NCI-H2029 treated with DMSO at 0.1 percent for 48 hours (cell line): Measurements from ENCODE around the gene ADI1.
"Not testable (repeated sequence)": the region's sequence is repeated elsewhere in the genome, so short reads cannot be mapped to it uniquely, and the experiment has no call there.

Experiments
- DNase-seq: peaks from one replicate; lab custom pipeline; 2025; lab: John Stamatoyannopoulos, UW

ADI1 gene

DNA sequence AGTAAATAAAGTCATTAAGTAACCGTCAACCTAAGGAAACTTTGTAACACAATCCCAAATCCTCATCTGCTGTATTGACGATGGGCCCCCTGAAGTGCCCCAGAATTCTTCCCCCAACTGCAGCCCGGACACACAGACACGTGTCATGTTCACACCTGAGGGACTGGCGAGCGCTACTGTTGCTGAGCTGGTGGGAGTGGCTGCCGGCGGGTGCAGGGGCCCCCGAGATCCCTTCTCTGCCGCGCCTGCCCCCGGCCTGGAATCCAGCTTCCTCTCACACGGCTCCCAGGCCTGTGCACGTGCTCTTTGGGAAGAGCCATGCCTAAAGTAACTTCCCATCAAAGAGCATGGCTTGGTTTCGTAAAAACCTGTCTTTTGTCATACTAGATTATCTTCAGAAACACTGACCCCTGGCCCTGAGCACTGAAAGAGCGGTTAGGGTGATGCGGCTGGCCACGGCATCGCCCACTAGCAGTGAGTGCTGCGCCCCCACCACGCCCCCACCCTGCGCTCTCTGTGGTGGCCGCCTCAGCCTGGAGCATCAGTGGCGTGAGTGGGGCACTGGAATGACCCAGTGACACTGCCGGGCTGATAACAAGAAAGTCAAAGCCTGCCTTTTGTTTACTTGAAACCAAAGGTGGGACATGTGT lies 56.0 kb downstream of the ADI1 start:
- DNase-seq = no peak

DNA sequence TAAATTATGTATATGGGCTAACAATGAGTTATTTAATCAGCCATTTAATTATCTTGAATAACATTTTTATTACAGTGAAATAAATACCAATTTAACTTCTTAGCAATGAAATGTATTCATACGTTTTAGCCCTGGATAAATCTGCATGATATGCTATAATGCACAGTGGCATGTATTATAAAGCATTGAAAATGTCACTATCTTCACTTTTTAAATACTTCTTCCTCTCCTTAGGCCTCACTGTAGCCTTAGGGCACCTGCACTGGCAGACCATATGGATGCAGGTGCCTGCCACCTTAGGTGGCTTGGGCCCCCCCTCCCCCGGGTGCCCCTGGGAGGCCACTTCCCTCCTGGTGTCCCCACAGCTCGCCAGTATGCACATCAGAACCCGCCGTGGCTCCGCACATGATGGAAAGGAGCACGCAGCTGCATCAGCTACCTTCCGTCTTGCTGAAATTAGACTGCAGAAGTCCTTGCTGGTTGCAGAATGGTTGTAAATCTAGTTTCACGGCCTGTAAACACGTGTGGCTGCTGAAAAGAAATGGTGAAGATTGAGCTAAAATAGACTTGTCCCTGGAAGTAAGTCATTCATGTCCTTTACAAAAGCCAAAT lies 56.7 kb downstream of the ADI1 start:
- DNase-seq = no peak

DNA sequence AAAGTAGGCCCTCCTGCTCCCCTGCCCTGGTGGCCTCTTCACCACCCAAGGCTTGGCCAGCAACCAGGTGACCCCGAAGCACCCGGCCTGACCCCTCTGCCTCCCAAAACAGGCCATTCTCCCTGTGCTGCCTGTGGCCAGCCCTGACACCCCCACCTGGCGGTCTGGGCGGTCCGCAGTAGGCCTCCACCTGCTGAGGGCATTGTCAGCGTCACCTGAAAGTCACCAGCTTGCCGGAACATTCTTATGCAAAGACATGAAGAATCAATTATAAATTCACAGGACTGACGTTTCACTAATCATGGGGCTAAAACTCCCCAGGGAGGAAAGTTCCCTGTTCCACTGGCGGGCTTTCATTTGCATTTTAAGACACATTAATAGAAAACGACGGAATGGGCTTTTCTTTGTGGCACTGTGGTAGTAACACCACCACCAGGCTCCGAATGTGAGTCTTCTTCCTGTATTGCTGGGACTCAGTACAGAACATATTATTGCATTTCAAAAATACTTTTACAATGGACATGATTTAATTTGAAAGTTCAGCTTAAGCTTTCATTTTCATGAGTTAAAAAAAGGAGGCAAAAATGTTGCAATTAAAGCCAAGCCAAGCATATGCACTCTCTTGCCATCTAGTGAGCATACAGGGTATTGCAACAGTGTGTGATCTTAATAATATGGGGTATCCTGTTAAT lies 57.4 kb downstream of the ADI1 start:
- DNase-seq = peak; percentile 42

DNA sequence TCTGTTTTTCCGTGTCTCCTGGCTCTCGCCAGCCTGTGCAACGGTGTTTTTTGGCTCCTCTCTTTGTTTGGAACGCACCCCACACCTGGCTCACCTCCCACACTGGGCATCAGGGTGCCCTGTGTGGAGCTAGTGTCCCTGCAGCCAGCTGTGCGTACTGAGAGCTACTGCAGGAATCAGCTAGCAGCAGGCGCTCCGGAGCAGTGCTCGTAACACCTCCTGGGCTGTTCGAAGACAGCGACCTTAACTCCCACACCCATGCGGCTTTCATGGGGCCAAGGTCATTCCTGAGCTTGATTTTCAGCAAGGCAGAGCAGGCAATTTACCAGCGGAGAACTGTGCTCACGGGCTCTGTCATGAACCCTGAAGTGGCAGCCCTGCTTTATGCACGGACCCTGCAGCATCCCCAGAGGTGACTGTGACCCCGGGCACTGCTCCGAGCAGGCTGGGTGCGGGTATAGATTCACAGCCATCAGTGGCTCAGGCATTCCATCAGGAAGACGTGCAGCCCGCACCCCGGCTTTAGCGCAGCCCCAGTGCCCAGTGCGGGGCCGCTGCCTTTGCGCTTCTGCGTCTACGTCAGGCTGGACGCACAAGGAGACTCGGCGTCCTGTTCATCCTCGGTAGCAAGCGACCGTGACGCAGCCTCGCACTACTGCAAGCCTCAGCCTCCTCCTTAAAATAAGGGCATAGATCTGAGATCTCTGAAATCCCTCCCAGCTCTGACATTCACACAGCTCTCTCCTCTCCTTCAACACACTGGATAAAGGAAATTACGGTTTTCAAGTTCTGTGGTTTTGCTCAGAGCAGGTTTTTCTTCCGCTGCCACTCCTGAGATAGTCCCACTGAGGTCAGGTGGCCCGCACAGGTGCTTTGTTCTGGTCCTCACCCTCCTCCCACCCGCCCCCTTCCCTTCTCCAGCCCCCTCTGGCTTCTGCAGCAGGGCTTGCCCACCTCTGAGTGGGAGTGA lies 58.2 kb downstream of the ADI1 start:
- DNase-seq = no peak

DNA sequence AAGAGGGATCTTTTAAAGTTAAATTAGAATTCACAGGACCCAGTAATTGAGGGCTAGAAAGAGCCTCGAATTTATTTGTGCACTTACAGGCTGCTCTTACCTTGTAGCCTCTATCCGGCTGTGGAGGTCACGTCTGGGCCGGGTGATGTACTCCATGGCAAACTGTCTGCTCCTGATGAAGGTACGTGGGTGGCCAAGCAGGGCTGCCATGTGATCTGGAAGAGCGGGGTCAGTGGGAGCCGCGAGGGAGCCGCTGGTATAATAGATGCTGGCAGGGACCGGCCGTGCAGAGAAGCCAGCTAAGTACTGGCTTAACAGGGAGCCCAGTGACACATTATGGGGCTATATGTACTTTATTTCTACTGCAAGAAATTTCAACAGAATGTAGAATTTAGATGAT lies 59.2 kb downstream of the ADI1 start:
- DNase-seq = no peak

DNA sequence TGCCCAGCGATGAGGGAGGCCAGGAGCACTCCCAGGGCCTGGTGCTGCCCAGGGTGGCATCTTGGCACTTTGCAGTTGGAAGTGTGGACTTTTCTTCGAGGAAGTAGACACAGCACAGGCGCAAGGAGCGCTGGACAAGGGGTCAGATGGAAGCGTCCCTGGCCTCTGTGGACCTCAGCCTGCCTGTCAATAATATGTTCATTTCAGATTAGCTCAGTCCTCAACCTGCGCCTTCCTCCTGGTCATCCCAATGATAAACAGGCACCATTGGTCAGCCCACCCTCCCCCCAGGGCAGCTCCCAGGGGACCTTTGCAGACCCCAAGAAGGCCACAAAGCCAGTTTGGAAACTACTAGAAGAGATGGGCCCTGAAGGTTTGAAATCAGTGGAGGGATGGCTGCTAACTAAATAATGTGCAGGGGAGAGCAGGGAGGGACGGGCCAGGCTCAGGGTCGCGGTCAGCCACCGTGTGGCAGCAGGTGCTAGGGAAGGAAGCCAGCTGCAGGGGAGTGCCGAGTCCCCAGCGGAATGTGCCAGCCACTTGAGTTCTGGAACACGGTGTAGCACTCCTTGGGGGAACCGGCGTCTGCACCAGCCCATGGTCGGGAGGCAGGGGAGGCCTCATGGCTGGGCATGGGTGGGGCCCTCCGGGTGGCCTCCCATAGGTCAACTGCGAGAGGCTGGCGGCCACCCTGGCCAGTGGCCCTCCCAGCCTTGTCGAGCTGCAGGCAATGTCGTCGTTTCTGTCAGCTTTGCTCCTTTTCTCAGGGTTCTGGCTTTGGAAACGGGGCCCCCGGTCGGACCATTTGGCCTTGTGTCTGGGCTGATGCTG lies 59.9 kb downstream of the ADI1 start:
- no peak for DNase-seq

DNA sequence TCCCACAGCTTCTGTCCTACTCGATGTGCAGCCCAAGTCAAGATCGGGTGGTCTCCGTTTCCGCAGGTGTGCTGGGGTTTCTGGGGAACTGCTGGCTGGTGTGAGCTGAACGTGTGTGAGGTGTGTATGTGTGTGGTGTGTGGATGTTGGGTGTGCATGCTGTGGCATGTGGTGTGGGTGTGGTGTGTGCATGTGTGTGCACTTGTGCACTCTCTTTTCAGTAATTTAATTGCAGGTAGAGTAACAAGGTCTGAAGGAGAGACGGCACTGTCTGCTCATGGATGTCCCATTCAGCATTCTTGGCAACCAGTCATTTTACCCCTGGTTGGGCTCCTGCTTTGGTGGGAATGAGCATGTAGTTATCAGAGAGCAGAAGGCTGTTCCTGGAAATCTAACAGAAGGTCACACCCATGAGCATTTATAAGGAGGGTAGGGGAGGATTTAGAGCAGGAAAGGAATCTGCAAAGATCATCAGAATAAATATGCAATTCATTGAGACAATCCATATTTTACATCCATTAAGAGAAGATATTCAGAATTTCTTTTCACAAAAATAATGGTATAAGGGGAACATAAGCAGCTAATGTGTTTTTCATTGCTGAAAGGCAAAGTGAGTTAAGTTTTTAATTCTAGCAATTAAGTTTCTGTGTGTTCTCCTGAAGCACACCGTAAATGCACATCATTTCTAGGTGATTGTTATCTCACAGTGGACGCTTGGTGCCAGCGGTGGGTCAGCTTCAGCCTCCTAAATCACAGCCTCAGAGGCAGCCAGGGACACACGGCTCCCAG lies 60.7 kb downstream of the ADI1 start:
- no peak for DNase-seq

DNA sequence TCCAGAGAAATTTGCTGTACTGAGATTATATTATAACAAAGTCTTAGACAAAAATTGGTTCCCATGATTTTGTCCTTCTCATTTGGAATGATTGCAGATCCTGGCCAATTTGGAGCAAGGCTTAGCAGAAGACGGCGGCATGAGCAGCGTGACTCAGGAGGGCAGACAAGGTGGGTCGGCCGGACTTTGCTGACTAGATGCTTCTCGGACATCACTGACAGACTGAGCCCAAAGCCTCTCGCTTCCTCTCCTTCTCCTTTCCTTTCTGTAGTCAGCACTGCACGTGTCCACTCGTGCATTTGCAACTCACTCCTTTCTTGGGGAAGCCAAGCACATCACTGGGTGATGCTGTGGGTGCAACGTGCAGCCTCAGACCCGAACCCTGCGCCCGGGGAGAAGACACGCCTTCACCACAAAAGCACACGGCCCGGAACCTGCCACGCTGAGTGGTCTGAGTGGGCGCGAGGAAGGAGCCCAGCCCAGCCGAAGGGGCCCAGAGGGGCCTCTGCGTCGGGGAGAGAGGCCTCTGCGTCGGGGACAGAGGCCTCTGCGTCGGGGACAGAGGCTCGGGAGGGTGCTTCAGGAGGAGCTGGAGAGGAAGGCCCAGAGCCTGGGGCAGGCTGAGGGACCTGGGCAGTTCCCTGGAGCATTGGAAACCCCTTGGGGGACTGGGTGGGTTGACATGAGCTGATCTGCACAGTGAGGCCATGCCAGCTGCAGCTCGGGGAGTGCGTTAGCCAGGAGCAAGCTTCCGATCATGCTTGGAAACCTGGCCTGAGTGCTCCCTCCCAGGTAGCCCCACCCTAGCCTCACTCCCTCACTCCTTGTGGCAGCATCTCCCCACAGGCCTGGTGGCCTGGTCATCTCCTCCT lies 61.6 kb downstream of the ADI1 start:
- DNase-seq = no peak

DNA sequence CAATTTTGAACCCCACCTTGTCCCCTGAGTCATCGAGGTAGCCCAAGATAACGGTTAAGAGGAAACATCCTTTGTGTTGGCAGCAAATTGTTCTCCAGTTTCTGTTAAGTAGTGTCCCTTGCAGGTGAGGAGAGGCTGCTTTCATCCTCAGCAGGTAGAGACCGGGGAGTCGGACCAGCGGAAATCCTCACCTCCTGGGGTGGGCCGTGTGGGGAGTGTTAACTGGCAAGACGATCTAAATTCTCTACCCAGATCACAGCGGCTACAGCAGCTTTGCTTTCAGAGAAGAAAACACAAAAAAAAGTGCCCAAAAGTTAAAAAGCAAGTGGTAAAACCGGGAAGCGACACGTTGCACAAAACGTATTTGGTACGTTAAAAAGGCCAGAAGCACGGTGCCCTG lies 63.2 kb downstream of the ADI1 start:
- no peak for DNase-seq

DNA sequence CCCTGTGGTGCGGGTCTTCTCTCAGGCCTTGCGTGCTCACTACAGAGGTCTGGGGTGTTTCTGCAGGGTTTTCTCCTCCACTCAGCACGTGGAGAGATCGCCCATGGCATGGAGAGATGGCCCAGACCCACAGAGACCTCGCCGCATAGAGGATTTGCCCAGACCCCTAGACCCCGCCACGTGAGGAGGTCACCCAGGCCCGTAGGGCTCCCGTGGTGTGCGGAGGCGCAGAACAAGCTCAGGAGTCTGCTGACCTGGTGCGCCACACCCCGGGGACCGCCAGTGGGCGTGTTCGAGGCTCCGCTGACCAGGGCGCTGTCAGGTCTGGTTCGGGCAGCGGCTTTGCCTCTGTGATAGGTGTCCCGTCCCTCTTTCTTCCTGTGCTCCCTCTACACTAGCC lies 64.5 kb downstream of the ADI1 start:
- DNase-seq = no peak

DNA sequence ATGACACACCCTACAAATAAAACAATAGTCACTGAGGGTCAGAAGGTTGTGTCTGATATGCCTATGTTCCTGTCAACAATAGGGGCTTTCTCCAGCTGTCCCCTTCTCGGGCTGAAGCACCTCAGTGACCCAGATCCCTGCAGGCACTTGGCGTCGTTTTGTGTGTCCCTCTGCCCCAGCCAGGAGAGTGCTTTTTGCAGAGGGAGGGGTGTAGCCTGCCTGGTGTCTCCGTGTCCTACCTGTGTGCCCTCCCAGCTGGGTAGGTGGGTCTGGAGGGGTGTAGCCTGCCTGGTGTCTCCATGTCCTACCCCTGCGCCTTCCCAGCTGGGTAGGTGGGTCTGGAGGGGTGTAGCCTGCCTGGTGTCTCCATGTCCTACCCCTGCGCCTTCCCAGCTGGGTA lies 65.3 kb downstream of the ADI1 start:
- not testable (repeated sequence) for DNase-seq

DNA sequence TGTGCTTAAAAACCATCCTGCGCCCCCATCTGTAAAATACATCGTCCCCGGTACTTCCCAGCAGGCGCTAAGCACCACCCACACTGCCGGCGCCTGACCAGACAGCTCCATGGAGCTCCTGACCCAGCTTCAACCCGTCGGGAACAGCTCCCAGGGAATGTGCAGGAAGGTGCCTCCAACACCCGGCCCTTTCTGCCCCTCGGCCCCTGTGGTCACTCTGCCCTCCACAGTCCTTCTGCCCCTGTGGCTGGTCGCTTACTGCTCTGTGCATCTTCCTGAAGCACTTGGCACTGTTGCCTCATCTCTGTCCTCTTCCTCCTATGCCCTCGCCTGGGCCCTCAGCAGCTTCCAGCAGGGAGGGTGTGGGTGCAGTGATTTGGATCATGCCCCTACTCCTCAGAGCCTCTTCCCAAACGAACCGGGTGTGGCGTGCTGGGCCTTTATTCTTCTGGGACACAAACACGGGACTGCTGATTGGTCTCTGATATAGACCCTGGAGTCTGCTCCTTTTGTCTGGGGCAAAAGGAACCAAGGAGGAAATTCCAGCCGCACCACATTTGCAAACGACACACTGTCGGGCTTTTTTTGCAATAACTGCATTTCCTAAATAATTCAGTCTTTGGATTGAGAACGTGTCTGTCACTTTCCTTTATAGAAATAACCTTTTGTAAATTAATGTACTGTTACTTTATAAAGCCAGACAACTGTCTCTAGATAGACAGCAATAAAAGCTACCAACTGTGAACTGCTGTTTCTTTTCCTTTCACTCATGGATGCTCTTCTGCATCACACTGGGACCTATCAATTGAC lies 65.9 kb downstream of the ADI1 start:
- DNase-seq = no peak

DNA sequence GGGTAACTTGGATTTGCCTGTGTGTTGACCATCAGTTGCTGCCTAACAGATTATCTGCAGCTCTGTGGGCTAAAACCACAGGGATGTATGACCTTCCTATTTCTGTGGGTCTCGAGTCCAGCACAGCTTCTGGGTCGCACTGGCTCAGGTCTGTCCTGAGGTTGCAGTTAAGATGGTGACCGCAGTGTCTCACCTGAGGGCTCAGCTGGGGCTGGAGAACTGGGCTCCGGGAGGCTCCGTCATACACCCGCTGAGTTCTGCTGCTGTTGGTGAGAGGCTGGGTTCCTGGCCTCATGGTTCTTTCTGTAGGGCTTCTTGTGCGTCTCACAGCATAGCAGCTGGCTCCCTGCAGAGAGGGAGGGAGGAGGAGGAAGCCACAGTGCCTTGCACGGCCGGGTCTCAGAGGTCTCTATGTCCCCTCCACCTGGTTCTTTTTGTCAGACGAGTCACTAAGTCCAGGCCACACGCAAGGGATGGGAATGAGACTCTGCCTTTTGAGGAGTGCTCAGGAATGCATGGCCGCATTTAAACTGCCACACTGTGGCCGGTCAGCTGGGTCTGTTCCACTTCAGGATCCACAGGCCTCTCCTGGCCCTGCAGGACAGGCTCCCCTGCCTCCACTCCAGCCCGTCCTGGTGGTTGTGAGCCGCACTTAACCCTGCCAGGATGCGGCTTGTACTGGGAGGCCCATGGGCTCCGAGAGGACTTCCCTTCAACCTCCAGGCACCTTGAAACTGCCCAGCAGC lies 67.2 kb downstream of the ADI1 start:
- DNase-seq = no peak

DNA sequence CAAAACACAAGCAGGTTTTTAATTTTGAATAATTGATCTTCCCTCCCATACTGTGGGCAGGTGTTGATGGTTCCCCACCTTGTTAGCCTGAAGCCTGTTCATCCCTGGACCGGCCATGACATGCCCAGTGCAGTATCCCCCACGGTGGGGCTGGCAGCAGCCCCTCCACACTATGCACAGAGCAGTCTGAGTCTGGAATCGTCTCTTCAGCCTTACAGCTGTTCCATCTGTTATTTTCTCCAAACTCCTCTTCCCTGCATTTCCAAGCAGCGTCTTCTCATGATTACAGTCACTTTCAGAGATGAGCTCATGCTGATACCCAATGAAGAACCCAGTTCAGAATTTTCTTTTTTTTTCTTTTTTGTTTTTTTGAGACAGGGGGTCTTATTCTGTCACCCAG lies 68.2 kb downstream of the ADI1 start:
- DNase-seq = no peak

DNA sequence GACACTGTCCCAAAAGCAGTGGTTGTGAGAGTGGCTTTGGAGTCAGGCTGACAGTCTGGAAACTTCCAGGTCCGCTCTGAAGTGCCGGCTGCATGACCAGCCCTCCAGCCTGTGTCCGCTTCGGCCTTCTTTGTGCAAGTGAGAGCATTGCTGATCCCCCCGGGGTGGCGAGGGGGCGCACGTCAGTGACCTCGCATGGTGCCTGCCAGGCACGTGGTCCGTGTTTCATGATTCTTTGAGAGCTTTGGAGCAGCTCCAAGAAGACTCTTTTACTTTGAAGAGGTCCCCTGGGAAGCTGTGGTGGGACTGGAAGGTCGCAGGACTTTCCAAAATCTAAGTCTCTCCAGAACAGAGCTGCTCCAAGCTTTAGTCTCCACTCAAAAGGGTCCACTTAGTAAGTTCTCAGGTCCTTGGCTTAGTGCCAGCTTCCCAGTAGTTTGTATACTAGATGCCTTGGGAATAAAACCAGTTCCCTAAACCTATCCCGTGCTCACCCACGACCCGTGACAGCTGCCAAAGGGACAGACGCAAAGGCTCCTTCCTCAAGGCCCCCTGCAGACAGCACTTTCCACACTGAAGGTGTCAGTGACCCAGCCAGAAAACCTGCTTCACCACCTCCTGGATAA lies 68.8 kb downstream of the ADI1 start:
- no peak for DNase-seq

DNA sequence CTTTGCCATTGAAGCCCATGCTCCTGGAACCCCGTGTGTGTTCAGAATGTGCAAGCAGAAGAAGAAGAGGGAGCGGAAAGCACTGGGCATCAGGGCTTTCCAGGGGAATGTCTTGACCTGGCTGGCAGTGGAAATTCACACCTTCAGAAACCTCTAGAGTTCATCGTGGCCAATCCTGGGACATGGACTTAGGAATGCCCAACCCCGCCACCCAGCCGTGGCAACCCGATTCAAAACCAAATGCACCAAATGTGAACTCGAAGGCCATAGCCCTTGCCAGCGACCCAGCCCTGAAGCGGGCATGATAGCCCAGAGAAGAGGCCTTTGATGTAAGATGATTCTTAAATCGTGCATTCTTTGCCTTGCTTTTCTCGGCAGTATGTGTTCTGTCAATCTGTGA lies 69.4 kb downstream of the ADI1 start:
- no peak for DNase-seq

DNA sequence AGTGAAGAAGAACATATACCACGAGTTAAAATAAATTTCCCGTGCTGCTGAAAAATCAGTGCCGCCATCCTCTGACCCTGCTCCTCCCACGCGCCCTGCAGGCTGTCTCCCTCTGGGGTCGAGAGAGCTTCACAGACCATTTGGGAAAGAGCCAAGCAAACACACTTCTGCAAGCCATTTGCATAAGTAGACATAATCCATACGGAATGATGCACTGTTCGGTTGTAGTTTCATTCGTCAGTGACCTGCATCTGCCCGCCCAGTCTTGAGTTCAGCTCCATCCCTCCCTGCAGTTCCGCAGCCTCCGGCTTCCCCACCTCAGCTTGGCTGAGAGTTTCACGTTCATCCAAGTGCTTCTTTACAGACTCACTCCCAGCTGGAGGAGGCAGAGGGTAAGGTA lies 70.2 kb downstream of the ADI1 start:
- DNase-seq = no peak
